GM19043 (cell line): ENCODE results near the gene KLK11.
"Not testable (repeated sequence)": the region's sequence is repeated elsewhere in the genome, so short reads cannot be mapped to it uniquely, and the experiment has no call there.

Experiments
- ATAC-seq: cut with Tn5 transposase; IDR thresholded peaks from one replicate; pipeline ENCODE4 v1.9.1; 2021; ENCODE audit warnings: low read depth; ENCODE audit not compliant: unreplicated experiment

The KLK11 gene

DNA sequence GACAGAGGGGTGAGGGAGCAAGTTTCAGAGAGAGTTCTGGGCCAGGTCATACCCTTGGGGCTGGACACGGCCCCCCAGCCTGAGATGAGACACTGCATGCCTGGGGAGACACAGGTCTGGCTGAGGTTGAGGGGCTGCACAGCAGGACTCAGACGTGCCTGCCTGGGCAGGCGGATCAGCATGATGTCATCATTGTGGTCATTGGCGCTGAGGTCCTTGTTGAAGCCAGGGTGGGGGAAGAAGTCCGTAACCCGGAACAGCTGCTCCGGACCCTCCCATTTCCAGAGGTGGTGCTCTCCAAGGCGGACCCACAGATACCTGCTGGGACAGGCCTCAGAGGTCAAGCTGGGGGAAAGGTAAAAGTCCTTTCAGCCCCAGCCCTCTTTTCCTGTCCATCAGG is 20.0 kb downstream of the KLK11 start:
- ATAC-seq = no peak

DNA sequence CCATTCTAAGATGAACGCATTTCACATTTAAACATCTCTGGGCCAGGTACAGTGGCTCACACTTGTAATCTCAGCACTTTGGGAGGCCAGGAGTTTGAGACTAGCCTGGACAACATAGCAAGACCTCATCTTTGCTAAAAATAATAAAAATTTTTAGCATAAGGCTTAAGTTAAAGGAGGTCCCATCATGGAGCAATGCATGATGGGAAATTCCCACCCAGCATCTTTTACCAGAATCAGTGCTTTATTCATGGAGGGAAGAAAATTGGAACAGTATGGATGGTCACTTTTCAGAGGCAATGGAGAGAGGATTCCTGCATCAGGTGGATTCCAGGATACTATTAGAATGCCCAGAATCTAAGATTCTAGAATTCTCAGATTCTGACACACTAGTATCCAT is 21.2 kb downstream of the KLK11 start:
- no peak for ATAC-seq

DNA sequence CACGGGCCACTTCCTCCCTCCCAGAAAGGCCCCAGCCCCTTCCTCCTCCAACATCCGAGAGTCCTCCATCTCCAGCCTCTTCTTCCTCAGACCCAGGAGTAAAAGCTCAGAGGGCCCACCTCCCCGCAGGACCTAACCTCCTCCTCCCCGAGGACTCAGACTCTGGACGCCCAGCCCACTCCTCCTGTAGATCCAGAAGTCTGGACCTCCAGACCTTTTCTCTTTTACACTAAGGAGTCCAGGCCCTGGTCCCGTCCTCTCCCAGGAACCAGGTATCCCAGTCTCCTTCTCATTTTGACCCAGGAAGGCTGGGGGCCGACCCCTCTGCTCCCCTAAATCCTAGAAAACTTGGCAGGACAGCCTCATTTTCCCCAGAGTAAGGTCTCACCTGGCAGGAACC is 23.1 kb downstream of the KLK11 start:
- no peak for ATAC-seq

DNA sequence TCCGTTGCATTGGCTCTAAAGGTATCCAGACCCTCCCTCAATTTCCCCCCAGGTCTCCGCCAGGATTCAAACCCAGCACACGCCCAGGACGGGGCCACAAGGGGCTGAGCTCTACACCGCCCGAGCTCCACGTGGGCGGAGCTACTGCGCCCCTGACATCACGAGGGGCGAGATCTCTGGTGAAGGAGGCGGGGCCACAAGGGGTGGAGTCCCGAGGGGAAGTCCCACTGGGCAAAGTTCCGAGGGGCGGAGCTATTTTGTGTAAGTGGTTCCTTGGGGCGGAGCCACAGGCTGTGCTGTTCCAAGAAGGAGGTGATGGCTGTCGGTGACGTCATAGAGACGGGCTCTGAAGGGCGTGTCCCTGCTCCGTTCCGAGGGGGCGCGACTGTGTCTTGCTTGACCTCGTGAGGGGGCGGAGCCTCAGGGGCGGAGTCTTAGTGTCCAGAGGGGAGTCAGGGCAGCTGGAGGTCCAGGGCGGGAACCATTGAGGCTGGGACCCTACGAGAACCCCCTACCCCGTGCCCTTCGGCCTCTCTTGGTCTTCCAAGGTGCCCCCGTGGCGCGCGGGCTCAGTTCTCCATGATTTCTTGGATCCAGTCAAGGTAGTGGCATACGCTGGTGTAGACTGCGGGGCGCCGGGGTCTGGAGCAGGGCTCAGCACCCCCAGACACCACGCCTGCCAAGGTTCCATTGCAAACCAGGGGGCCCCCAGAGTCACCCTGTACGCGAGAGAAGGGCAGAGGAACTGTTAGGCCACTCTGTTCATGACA is 23.7 kb downstream of the KLK11 start:
- ATAC-seq = no peak

DNA sequence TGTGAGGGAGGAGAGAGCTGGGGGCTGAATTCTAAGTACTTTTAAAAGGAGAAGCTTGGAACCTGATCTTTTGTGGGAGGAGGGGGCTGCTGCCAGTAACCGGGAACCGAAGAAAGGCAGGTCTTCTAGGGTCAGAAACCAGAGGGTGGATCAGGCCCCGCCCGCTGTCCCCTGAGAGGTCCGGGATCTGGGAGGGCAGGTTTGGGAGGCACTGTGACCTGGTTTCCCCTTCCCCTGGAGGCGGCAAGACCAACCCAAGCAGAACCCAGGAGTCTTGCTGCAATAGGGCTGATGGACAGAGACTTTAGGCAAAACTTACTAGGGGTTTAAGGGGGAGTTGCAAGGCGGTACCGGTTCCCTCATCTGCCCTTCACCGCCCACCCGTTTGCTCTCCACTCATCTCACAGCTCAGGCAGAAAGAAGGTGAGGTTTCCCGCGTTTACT is 24.3 kb downstream of the KLK11 start:
- no peak for ATAC-seq

DNA sequence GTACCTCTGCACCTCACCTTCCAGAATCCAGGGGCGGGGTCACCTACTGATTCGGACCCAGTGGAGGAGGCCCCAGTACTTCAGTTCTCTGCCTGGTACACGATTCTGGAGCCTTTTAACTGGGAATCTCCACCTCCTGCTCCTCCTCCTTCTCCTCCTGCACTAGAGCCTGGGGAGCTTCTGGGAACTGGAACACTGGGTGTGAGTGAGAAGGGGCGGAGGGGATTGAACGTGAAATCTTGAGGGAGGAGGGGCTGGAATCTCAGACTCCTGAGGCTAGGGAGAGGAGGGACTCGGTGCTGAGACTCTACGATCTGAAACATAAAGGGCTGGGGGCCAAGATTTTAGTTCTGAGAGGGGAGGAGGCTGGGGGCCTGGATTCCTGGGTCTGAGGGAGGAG is 24.9 kb downstream of the KLK11 start, which contains the start of gene KLK8:
TSS of gene KLK8 (minus strand) at position 90 of the 400 bp plus-strand sequence. CDS start 437 bp downstream, outside the sequence.
- ATAC-seq = no peak

DNA sequence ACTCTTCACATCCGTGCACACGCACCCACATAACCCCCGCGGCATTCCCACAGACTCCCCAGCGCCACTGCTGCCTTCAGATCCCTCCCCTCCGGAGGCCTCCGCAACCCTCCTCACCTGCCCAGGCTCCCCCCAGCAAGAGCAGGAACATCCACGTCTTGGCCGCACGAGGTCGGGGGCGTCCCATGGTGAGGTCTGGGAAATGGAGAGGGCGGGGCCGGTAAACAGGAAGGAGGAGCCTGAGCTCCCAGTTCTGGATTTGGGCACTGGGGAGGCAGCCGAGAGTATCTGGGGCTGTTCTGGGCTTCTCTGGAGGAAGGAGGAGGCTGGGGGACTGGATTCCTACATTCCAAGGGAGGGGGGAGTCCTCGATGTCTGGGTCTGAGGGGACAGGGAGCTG is 25.4 kb downstream of the KLK11 start:
- ATAC-seq = no peak

DNA sequence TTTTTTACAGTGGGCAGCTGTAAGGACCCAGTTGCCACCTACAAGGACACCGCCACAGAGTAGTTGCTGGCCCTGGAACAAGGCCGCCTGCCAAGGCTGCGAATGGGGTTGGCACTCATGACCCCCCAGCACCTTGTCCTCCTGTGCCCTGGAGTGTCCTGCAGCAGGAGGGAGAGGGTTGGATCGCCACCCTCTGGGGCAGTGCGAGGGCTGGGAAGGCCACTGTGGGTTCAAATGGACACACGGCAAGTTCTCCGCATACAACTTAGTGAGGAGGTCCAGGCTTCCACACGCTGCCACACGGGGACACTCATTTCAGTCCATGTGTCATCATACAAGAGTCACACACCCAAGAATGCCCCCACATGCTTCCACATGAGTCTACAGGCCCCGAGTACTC is 26.0 kb downstream of the KLK11 start:
- ATAC-seq = no peak

DNA sequence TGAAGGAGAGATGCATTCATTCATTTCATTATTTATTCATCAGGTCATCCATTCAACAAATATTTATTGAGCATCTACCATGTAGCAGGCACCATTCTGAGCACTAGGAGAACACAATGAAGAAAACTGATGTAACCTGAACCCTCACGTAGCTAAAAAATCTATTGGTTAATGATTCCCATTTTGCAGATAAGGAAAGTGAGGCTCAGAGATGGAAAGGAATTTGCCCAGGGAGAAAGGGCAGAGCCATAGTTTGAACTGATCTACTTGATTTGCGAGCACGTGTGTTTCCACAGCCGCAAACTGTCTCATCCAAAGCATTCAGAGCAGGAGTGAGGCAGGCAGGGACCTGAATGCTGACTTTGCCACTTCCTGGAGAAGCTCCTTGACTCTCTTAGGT is 27.7 kb downstream of the KLK11 start:
- no peak for ATAC-seq

DNA sequence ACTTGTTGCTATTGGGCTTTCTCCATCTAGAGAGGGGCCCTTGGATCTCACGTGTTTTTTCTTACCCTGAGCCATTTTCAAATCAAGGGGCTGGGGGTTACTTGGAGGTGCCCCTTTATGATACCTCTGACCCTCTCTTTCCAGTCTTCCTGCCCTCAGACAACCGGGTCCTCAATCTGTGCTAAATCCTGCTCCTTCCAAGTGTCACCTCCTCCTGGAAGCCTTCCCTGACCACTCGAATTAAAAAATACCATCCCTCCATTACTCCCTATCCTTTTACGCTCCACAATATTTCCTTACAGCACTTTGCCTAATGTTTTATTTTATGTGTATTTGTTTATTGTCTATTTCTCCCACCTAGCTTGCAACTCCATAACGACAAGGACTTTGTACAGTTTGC is 28.4 kb downstream of the KLK11 start:
- ATAC-seq = no peak

DNA sequence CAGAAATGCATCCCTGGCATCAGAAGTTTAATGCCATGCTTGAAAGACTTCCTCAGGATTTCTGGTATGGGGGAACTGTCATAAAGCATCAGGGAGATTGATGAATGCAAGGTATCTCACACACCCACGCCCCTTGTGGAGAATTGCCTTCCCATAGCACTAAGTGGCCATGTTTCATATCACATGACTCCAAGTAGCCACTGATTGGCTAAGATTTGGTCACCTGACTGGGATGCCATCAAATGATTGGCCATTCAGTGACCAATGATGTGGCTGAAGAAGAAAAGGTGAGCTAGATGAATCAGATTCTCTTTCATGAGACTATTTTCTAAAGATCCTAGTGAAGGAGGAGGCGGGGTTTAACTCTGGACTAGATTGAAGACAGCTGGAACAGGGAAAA is 32.3 kb downstream of the KLK11 start:
- no peak for ATAC-seq

DNA sequence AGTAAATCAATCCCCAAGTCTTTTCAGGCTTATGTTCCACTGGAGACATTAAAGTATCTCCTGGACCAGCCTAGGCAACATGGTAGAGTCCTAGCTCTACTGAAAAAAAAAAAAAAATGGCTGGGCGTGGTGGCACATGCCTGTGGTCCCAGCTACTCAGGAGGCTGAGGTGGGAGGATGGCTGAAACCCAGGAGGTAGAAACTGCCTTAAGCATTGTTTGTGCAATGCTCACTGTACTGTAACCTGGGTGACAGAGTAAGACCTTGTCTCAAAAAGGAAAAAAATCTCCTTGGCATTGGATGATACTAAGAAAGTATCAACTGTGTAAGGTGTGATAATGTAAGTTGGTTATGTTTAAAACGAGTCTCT is 33.8 kb downstream of the KLK11 start:
- no peak for ATAC-seq

DNA sequence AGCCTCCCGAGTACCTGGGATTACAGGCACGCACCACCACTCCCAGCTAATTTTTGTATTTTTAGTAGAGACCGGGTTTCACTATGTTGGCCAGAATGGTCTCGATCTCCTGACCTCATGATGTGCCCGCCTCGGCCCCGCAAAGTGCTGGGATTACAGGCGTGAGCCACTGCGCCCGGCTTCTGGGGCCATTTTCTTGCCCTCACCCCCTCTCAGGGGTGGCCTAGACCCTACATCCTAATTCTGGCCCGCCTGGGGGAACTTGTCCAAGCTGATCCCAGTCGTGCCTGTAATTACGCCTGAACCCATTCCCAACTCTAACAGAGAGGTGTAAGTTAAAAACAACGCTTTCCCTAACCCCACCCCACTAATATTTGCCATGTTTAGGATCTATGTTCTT is 42.0 kb downstream of the KLK11 start:
- ATAC-seq = not testable (repeated sequence)

DNA sequence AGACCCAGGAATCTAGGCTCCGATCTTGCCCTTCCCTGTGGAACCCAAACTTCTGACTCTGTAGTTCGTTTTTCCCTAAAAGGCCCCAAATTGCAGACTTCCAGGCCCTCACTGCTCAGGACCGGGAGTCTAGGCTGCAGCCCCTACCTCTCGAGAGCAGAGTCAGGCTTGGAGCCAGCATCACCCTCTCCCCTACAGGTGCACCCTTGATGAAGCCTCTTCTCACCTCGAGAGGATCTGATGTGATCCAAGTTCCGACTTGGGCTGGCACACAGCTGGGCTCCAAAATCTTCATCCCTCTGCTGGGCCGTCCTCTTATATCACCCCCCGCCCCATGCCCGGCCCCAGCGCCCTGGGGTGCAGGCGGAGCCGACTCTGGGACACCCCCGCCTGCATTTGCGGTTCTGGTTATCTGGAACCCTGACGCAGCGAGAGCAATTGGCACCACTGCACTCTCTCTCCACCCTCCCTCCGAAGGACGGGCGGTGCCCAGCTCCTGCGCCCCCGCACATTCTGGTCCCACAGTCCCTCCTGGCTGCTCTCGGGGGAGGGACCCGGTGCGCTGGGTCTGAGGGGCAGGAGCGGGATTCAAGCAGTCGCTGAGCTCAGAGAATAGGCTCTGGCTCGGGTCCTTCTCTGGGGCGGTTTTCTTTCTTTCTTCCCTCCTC is 42.7 kb downstream of the KLK11 start, which contains the start of gene KLK7:
TSS of gene KLK7 (minus strand) at position 293 of the 668 bp plus-strand sequence. CDS start 1,518 bp downstream, outside the sequence.
- no peak for ATAC-seq

DNA sequence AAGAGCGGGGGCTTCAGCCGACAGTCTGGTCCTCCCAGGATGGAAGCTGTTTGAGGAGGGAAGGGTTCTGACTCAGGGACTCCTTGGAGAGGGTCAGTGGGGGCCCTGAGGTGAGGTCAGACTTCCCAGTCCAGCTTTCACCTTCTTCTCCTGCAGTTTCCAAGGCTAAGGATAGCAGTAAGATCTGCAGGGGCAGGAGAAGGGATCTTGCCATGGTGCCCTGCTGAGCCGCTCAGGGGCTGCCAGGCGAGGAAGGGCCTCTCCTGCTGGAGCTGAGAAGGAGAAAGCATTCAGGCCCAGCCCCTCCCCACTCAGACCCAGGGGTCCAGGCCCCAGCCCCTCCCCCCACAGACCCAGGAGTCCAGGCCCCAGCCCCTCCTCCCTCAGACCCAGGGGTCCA is 44.2 kb downstream of the KLK11 start:
- ATAC-seq = no peak

DNA sequence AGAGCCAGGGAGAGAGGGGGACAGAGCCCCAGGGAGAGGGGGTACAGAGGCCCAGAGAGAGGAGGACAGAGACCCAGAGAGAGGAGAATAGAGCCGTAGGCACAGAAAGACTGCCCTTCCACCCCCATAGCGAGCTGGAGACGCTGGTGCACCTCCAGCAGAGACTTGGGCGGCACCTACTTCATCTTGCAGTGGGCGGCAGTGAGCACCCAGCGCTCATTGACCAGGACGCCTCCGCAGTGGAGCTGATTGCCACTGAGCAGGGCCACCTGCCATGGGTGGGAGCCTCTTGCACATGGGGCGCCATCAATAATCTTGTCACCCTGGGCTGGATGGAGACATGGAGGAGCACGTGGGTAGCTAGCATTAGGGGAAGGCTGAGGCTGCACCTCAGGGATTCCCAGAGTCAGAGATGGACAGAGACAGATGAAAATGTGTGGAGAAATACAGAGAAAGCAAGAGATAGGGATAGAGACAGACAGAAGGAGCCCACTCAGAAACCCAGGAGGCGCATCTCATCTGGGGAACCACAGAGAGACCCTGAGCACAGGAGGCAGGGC is 44.7 kb downstream of the KLK11 start:
- ATAC-seq = no peak

DNA sequence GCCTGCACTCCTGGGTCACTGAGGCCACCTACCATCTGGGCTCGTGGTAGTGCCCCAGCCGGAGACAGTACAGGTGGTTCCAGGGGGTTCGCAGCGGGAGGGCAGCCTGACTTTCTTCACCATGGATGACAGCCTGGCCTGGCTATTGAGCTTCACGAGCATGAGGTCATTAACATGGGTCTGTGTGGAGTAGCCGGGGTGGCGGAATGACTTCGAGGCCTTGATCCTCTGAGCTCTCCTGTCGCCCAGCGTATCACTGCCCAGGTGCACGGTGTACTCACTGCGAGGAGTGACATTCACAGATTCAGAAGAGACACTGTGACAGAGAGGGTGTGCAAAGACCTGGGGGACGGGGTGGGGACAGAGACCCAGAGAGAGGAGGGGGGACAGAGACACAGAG is 46.2 kb downstream of the KLK11 start:
- ATAC-seq = no peak

DNA sequence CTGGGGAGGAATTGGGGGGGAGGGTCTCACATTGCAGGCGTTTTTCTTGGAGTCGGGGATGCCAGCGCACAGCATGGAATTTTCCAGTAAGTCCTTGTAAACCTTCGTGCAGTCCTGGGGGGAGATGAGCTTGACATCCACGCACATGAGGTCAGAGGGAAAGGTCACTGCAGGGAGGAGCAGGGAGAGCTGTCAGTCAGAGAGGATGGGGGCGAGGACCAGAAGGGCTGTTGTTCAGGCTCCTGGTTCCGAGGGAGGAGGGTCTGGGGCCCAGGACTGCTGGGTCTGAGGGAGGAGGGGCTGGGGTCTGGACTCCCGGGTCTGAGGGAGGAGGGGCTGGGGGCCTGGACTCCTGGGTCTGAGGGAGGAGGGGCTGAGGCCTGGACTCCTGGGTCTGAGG is 46.7 kb downstream of the KLK11 start:
- ATAC-seq = no peak

DNA sequence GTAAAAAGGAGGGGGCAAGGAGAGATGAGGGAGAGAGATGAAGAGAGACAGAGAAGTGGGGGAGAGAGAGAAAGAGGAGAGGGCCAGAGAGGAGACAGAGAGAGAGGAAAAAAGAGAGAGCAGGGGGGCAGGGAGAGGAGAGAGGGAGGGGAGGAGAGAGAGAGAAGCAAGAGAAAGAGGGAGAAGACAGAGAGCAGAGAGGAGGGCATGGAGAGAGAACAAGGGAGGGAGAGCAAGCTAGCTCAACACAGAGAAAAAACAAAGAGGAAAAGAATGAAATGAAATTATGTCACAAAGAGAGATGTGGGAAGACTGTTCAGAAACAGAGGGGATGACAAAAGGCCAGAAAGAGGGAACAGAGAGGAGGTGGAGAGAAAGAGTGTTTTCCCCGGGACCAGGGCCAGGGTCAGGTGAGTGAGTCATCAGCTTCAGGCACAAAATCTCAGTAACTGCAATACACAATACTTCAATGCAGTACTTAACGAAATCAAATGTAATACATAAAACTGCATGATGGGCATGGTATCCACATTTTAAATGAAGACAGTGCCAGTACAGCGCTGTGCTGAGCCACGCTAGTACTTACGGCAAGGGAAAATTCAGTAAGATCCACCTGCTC is 47.5 kb downstream of the KLK11 start:
- no peak for ATAC-seq

DNA sequence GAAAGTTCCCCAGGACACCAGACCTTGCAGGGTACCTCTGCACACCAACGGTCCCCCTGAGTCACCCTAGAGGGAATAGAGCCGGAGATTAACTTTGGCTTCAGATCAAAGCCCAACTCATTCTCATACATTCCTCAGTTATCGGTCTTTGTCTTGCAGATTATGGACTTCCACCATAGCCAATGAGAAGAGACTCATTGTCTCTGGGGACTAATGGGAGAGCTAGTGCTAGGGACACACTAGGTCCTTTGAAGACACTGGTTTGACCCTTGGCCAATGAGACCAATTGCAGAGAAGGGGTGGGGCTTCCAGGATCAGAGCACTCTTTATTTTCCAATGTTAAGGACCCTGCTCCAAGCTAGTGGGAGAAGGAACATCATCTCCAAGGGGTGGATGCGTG is 48.8 kb downstream of the KLK11 start:
- no peak for ATAC-seq

DNA sequence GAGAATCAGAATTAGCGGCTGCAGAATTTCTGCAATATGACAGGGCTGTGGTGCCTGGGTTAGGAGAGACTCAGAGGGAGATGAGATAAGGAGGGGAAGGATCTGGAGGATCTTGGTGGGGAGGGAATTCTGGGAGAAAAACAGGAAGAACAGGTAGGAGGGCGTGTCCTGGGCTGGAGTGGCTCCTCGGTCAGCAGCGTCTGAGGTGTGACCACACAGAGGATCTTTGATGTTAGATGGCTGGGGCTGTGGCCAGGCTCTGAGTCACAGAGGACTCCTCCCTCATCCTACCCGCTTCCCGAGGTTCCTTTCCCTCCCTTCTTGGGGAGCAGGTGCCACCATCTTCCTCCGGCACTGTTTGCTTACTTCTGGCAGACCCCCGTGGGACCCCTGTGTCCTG is 50.6 kb downstream of the KLK11 start:
- no peak for ATAC-seq
